T-helper 1 cell treated with Interleukin-12 subunit alpha and Interleukin-12 subunit beta and Interleukin-4 antibody, amounts not matched to agents 30 μg/mL and 1 μg/mL, for 36 hours (primary cell): ENCODE results near the gene HDLBP.

Experiments
- H3K27ac Mint-ChIP-seq: one replicate; pipeline ENCODE4 v1.8.0; 2021; ENCODE audit warnings: mild to moderate bottlenecking, mixed read lengths
- H3K27me3 Mint-ChIP-seq: one replicate; pipeline ENCODE4 v1.8.0; 2021; ENCODE audit warnings: low read depth, mixed read lengths
- H3K36me3 Mint-ChIP-seq: one replicate; pipeline ENCODE4 v1.8.0; 2021; ENCODE audit warnings: low read depth, mixed read lengths
- H3K4me1 Mint-ChIP-seq: one replicate; pipeline ENCODE4 v1.8.0; 2021; ENCODE audit warnings: low read depth, mixed read lengths
- H3K4me3 Mint-ChIP-seq: one replicate; pipeline ENCODE4 v1.8.0; 2021; ENCODE audit warnings: mild to moderate bottlenecking, moderate library complexity, mixed read lengths
- H3K9me3 Mint-ChIP-seq: one replicate; pipeline ENCODE4 v1.8.0; 2021; ENCODE audit warnings: mixed read lengths

The HDLBP gene

GRCh38 chr2:241218131-241219029 is 97.1 kb downstream of the HDLBP start:
- peaks cover 19% of the 10 kb centered on the region for H3K27me3 Mint-ChIP-seq
- no peaks in the 10 kb centered on the region for H3K36me3 Mint-ChIP-seq
- H3K9me3 Mint-ChIP-seq = no peaks in the 10 kb centered on the region
- peaks cover 12% of the 10 kb centered on the region for H3K4me1 Mint-ChIP-seq
- H3K4me3 Mint-ChIP-seq = peak overlapping the region; percentile 84
- peak overlapping the region; percentile 31 for H3K27ac Mint-ChIP-seq

- Mint-ChIP-seq H3K4me1 (peaks cover 9% of the 10 kb centered on the region), H3K9me3 (no peaks in the 10 kb centered on the region), H3K27me3 (peaks cover 19% of the 10 kb centered on the region), H3K36me3 (no peaks in the 10 kb centered on the region), H3K27ac (no peak overlapping the region), H3K4me3 (peak overlapping the region; percentile 65)
Observed at GRCh38 chr2:241217320-241218031, 98.0 kb downstream of the HDLBP start.

GRCh38 chr2:241216211-241216761 is 99.2 kb downstream of the HDLBP start:
- peak overlapping the region; percentile 26 for H3K27ac Mint-ChIP-seq
- peaks cover 19% of the 10 kb centered on the region for H3K27me3 Mint-ChIP-seq
- no peaks in the 10 kb centered on the region for H3K9me3 Mint-ChIP-seq
- H3K4me1 Mint-ChIP-seq = peaks cover 9% of the 10 kb centered on the region
- no peaks in the 10 kb centered on the region for H3K36me3 Mint-ChIP-seq
- H3K4me3 Mint-ChIP-seq = peak overlapping the region; percentile 40

- no peak overlapping the region for H3K4me3 Mint-ChIP-seq
- no peaks in the 10 kb centered on the region for H3K9me3 Mint-ChIP-seq
- H3K36me3 Mint-ChIP-seq = no peaks in the 10 kb centered on the region
- H3K4me1 Mint-ChIP-seq = peaks cover 11% of the 10 kb centered on the region
- H3K27me3 Mint-ChIP-seq = peaks cover 19% of the 10 kb centered on the region
- H3K27ac Mint-ChIP-seq = no peak overlapping the region
Observed at GRCh38 chr2:241215421-241215820, 100.1 kb downstream of the HDLBP start.

GRCh38 chr2:241214766-241215165 is 100.7 kb downstream of the HDLBP start:
- Mint-ChIP-seq H3K27me3 (peaks cover 15% of the 10 kb centered on the region), H3K4me1 (peaks cover 11% of the 10 kb centered on the region), H3K9me3 (no peaks in the 10 kb centered on the region), H3K27ac (no peak overlapping the region), H3K36me3 (no peaks in the 10 kb centered on the region), H3K4me3 (no peak overlapping the region)

GRCh38 chr2:241214209-241214608 is 101.3 kb downstream of the HDLBP start:
- H3K36me3 Mint-ChIP-seq = no peaks in the 10 kb centered on the region
- peaks cover 9% of the 10 kb centered on the region for H3K4me1 Mint-ChIP-seq
- peaks cover 9% of the 10 kb centered on the region for H3K27me3 Mint-ChIP-seq
- H3K9me3 Mint-ChIP-seq = no peaks in the 10 kb centered on the region
- no peak overlapping the region for H3K27ac Mint-ChIP-seq
- no peak overlapping the region for H3K4me3 Mint-ChIP-seq

GRCh38 chr2:241213567-241213966 is 101.9 kb downstream of the HDLBP start:
- Mint-ChIP-seq H3K27ac (no peak overlapping the region), H3K27me3 (peaks cover 3% of the 10 kb centered on the region)

GRCh38 chr2:241213041-241213440 is 102.4 kb downstream of the HDLBP start:
- Mint-ChIP-seq H3K9me3 (no peaks in the 10 kb centered on the region), H3K4me1 (peaks cover 1% of the 10 kb centered on the region), H3K4me3 (no peak overlapping the region), H3K36me3 (no peaks in the 10 kb centered on the region), H3K27me3 (no peaks in the 10 kb centered on the region), H3K27ac (no peak overlapping the region)

More at GRCh38 chr2:241213567-241213966, 101.9 kb downstream of the HDLBP start:
- Mint-ChIP-seq H3K4me3 (no peak overlapping the region), H3K4me1 (peaks cover 3% of the 10 kb centered on the region), H3K36me3 (no peaks in the 10 kb centered on the region), H3K9me3 (no peaks in the 10 kb centered on the region)

GRCh38 chr2:241211276-241211675 is 104.2 kb downstream of the HDLBP start:
- H3K36me3 Mint-ChIP-seq = no peaks in the 10 kb centered on the region
- H3K27me3 Mint-ChIP-seq = no peaks in the 10 kb centered on the region
- H3K9me3 Mint-ChIP-seq = no peaks in the 10 kb centered on the region
- no peak overlapping the region for H3K27ac Mint-ChIP-seq
- H3K4me3 Mint-ChIP-seq = no peak overlapping the region
- H3K4me1 Mint-ChIP-seq = peaks cover 1% of the 10 kb centered on the region

GRCh38 chr2:241209271-241209670 is 106.2 kb downstream of the HDLBP start:
- no peaks in the 10 kb centered on the region for H3K36me3 Mint-ChIP-seq
- H3K4me3 Mint-ChIP-seq = no peak overlapping the region
- no peaks in the 10 kb centered on the region for H3K27me3 Mint-ChIP-seq
- H3K4me1 Mint-ChIP-seq = peaks cover 1% of the 10 kb centered on the region
- no peaks in the 10 kb centered on the region for H3K9me3 Mint-ChIP-seq
- no peak overlapping the region for H3K27ac Mint-ChIP-seq

GRCh38 chr2:241208058-241208457 is 107.4 kb downstream of the HDLBP start:
- Mint-ChIP-seq H3K27ac (no peak overlapping the region), H3K4me3 (no peak overlapping the region), H3K27me3 (no peaks in the 10 kb centered on the region), H3K36me3 (no peaks in the 10 kb centered on the region), H3K9me3 (no peaks in the 10 kb centered on the region), H3K4me1 (peaks cover 1% of the 10 kb centered on the region)

- Mint-ChIP-seq H3K9me3 (no peaks in the 10 kb centered on the region), H3K4me3 (no peak overlapping the region), H3K27ac (no peak overlapping the region), H3K4me1 (peaks cover 1% of the 10 kb centered on the region), H3K36me3 (no peaks in the 10 kb centered on the region), H3K27me3 (no peaks in the 10 kb centered on the region)
Observed at GRCh38 chr2:241207641-241208040, 107.8 kb downstream of the HDLBP start.

- Mint-ChIP-seq H3K36me3 (no peaks in the 10 kb centered on the region), H3K9me3 (no peaks in the 10 kb centered on the region), H3K4me3 (no peak overlapping the region), H3K27me3 (no peaks in the 10 kb centered on the region), H3K4me1 (peaks cover 1% of the 10 kb centered on the region), H3K27ac (no peak overlapping the region)
Observed at GRCh38 chr2:241207151-241207550, 108.3 kb downstream of the HDLBP start.

- Mint-ChIP-seq H3K27me3 (no peaks in the 10 kb centered on the region), H3K36me3 (no peaks in the 10 kb centered on the region), H3K4me3 (no peak overlapping the region), H3K9me3 (no peaks in the 10 kb centered on the region), H3K27ac (no peak overlapping the region), H3K4me1 (no peaks in the 10 kb centered on the region)
Observed at GRCh38 chr2:241205086-241205485, 110.4 kb downstream of the HDLBP start.

- Mint-ChIP-seq H3K9me3 (no peaks in the 10 kb centered on the region), H3K27me3 (no peaks in the 10 kb centered on the region), H3K36me3 (no peaks in the 10 kb centered on the region), H3K4me1 (no peaks in the 10 kb centered on the region), H3K27ac (no peak overlapping the region), H3K4me3 (no peak overlapping the region)
Observed at GRCh38 chr2:241204490-241204889, 111.0 kb downstream of the HDLBP start.
